Spleen (tissue), 7 donors: ENCODE data around the gene GYS1.
"Not testable (repeated sequence)": the region's sequence is repeated elsewhere in the genome, so short reads cannot be mapped to it uniquely, and the experiment has no call there.

Experiments
- POLR2A ChIP-seq, 3 donors: fragments of 450-650 bp; IDR thresholded peaks; one replicate each; pipeline ENCODE4 v1.5.1; 2017; ENCODE audit warnings: antibody characterized with exemption in 3 of 3, mild to moderate bottlenecking in 1 of 3
- TF ChIP-seq, protein P1 (sequence below), 11 experiments: fragments of 200-600 bp in 7 of 11; fragments of 450-650 bp in 4 of 11; sonication (generic) in 4 of 11; IDR thresholded peaks in 8 of 11; conservative IDR thresholded peaks in 3 of 11; 1 replicate in 7 of 11; 2 replicates in 4 of 11; pipeline versions ENCODE4 v1.4.0 to v1.8.0; 2016 to 2021; ENCODE audit warnings: antibody characterized with exemption in 11 of 11, inconsistent platforms in 4 of 11, mild to moderate bottlenecking in 1 of 11
- donor health status: DM: no; HTN: no; CAD: no; lungs with moderate emphysema.
- donor health status: DM: no; HTN: no; CAD: no.
- donor health status: DM: no; HTN: no; CAD: no.

GRCh38 chr19:49024233-49024632 is 31.1 kb upstream of the GYS1 start, which contains the start of gene CGB3:
- not testable (repeated sequence) for TF ChIP-seq POLR2A (IDR thresholded peaks at IDR 0.05)
- TF ChIP-seq, protein P1, sequence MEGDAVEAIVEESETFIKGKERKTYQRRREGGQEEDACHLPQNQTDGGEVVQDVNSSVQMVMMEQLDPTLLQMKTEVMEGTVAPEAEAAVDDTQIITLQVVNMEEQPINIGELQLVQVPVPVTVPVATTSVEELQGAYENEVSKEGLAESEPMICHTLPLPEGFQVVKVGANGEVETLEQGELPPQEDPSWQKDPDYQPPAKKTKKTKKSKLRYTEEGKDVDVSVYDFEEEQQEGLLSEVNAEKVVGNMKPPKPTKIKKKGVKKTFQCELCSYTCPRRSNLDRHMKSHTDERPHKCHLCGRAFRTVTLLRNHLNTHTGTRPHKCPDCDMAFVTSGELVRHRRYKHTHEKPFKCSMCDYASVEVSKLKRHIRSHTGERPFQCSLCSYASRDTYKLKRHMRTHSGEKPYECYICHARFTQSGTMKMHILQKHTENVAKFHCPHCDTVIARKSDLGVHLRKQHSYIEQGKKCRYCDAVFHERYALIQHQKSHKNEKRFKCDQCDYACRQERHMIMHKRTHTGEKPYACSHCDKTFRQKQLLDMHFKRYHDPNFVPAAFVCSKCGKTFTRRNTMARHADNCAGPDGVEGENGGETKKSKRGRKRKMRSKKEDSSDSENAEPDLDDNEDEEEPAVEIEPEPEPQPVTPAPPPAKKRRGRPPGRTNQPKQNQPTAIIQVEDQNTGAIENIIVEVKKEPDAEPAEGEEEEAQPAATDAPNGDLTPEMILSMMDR (IDR thresholded peaks at IDR 0.05 in 8 of 11, conservative IDR thresholded peaks at IDR 0.05 in 3 of 11): not testable (repeated sequence)
